Thoracic aorta (tissue), 2 donors: ENCODE results near the gene ZBTB39. TPM values are rescaled to one million over a fixed set of nuclear protein-coding genes. Genes with fewer than 3 reads are reported as not detected.

Experiments used
- ATAC-seq: fragments of 150-250 bp; one replicate; pipeline ENCODE4 v1.8.0; 2017; ENCODE audit warnings: low read depth; ENCODE audit not compliant: insufficient number of reproducible peaks, low FRiP score
- DNase-seq: peaks from one replicate; pipeline ENCODE4 v3.0.0-alpha.2; 2020; ENCODE audit warnings: low spot score
- H3K27ac ChIP-seq, 2 donors: fragments of 200-600 bp; sonication (generic); 1 replicate in 1 of 2; 2 replicates in 1 of 2; pipeline ENCODE4 v1.5.1; 2016; ENCODE audit warnings: mild to moderate bottlenecking in 2 of 2, moderate library complexity in 2 of 2
- H3K27me3 ChIP-seq: fragments of 200-600 bp; sonication (generic); replicated peaks from 2 replicates; pipeline ENCODE4 v1.6.0; 2016; ENCODE audit warnings: mild to moderate bottlenecking; ENCODE audit not compliant: insufficient read depth
- H3K36me3 ChIP-seq: fragments of 200-600 bp; sonication (generic); one replicate; pipeline ENCODE4 v1.5.1; 2016
- H3K4me1 ChIP-seq, 2 donors: fragments of 200-600 bp; sonication (generic); 1 replicate in 1 of 2; 2 replicates in 1 of 2; pipeline versions ENCODE4 v1.5.1 to v1.6.0; 2016; ENCODE audit warnings: low read depth in 2 of 2, mild to moderate bottlenecking in 1 of 2; ENCODE audit not compliant: control insufficient read depth in 1 of 2
- H3K4me3 ChIP-seq: fragments of 200-600 bp; sonication (generic); 2 replicates; pipeline ENCODE4 v1.5.1; 2016; ENCODE audit warnings: mild to moderate bottlenecking
- H3K9me3 ChIP-seq: fragments of 200-600 bp; sonication (generic); 2 replicates; pipeline ENCODE4 v1.5.1; 2016
- CTCF ChIP-seq: fragments of 200-600 bp; sonication (generic); IDR thresholded peaks from one replicate; pipeline ENCODE4 v1.5.1; 2019; ENCODE audit warnings: antibody characterized with exemption
- total RNA-seq, 2 donors: library from RNA; depleted of rRNA; stranded (reverse); fragments of >200 nt; gene quantifications; one replicate each; pipeline versions ENCODE4 v1.1.0 to v1.2.3, GENCODE V29; 2016

ZBTB39 gene
- total RNA-seq, 2 donors from 2014 or later, result 3.1 to 8.3 TPM

DNA sequence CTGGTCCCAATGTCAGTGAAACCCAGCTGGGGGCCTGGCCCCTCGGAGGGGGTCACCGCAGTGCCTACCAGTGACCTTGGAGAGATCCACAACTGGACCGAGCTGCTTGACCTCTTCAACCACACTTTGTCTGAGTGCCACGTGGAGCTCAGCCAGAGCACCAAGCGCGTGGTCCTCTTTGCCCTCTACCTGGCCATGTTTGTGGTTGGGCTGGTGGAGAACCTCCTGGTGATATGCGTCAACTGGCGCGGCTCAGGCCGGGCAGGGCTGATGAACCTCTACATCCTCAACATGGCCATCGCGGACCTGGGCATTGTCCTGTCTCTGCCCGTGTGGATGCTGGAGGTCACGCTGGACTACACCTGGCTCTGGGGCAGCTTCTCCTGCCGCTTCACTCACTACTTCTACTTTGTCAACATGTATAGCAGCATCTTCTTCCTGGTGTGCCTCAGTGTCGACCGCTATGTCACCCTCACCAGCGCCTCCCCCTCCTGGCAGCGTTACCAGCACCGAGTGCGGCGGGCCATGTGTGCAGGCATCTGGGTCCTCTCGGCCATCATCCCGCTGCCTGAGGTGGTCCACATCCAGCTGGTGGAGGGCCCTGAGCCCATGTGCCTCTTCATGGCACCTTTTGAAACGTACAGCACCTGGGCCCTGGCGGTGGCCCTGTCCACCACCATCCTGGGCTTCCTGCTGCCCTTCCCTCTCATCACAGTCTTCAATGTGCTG is 11.0 kb downstream of the ZBTB39 start:
- DNase-seq (no peak), ATAC-seq (no peak)
- TF ChIP-seq CTCF, result no peak
- peaks cover 3% of the 10 kb centered on the region for H3K36me3 ChIP-seq
- H3K27ac ChIP-seq, result no peak overlapping the region
- H3K4me1 ChIP-seq, result no peaks in the 10 kb centered on the region
- no peak overlapping the region for H3K4me3 ChIP-seq
- H3K9me3 ChIP-seq, result no peaks in the 10 kb centered on the region
- H3K27me3 ChIP-seq, result no peaks in the 10 kb centered on the region

DNA sequence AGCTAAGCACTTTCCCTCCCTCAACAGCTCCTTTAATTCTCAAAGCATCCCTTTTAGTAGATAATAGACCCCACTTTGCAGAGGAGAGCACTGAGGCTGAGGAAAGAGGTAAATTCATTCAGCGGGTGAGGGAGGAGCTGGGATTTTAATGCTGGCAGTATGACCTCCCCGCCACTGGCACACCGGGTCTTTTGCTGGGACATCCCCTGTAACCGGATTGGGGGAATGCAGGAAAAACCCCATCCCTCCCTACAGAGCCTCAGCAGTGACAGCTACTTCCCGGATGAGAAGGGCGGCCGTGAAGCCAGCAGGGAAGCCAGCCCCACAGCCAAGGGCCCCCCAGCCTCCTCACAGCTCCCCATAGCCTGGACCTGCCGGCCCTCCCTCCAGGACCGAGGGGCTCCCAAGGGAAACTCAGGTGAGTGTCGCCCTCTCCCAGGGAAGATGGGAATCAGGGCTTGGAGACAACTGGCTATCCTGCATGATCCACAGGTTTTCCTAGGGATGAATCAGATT is 12.1 kb downstream of the ZBTB39 start:
- H3K4me3 ChIP-seq, result no peak overlapping the region
- no peaks in the 10 kb centered on the region for H3K27me3 ChIP-seq
- H3K4me1 ChIP-seq, result no peaks in the 10 kb centered on the region
- DNase-seq (no peak), ATAC-seq (no peak)
- no peak for TF ChIP-seq CTCF
- H3K27ac ChIP-seq, result no peak overlapping the region
- no peaks in the 10 kb centered on the region for H3K9me3 ChIP-seq
- peaks cover 3% of the 10 kb centered on the region for H3K36me3 ChIP-seq

- no peak for TF ChIP-seq CTCF
- ATAC-seq (no peak), DNase-seq (no peak)
- no peaks in the 10 kb centered on the region for H3K4me1 ChIP-seq
- no peaks in the 10 kb centered on the region for H3K9me3 ChIP-seq
- H3K36me3 ChIP-seq, result peaks cover 3% of the 10 kb centered on the region
- no peaks in the 10 kb centered on the region for H3K27me3 ChIP-seq
- H3K27ac ChIP-seq, result no peak overlapping the region
- no peak overlapping the region for H3K4me3 ChIP-seq
Observed at GRCh38 chr12:56993346-56993745, 13.0 kb downstream of the ZBTB39 start.

DNA sequence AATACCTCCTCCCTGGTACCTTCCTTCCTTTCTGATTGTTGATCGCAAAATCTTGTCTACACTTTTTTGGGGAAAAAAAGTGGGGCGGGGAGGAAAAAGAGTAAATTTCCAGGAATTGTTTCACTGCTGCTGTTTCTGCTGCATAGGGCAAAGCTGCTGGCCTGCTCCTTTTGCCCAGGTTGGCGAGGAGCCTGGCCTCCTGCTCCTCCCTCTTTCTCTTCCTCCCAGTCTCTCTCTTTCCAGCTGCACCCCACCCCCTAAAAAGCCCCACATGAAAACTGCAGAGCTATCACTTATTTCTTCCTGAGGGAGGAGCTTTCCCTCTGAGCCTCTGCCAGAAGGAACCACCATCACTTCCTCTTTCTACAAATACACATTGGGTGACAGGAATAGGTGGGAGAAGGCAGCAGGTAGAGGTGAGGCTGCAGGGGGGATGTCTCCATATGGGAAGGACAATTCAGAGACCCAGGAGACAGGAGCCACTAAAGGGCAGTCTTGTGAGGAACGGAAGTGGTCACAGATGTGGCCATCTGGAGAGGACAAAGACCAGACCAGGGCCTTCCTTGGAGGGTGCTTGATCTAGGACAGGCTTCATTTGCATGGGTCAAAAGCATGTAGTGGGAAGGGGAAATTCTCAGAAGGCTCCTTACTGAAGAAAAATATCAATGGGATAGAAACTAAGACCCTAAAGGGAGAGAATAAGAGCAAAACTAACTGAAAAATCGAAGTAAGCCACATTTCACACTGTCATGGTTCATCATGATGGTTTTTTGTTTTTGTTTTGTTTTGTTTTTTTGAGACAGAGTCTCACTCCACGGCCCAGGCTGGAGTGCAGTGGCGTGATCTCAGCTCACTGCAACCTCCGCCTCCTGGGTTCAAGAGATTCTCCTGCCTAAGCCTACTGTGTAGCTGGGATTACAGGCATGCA is 14.8 kb downstream of the ZBTB39 start:
- DNase-seq (no peak), ATAC-seq (no peak)
- H3K36me3 ChIP-seq, result peaks cover 3% of the 10 kb centered on the region
- H3K4me1 ChIP-seq, result no peaks in the 10 kb centered on the region
- no peaks in the 10 kb centered on the region for H3K27me3 ChIP-seq
- H3K27ac ChIP-seq, result no peak overlapping the region
- H3K9me3 ChIP-seq, result no peaks in the 10 kb centered on the region
- H3K4me3 ChIP-seq, result no peak overlapping the region
- no peak for TF ChIP-seq CTCF
